ENCODE data around the gene CCSER1.

The CCSER1 gene

GRCh38 chr4:90146306-90146705 lies 19.1 kb downstream of the CCSER1 start:
- Histone ChIP-seq H3K27me3 (ENCODE audit: control insufficient read depth, low read length) (no peaks in the 10 kb centered on the region), H3K4me2 (ENCODE audit: low read length) (no peak overlapping the region), H3K9me2 (replicated peaks; ENCODE audit: control insufficient read depth, low read length) (no peaks in the 10 kb centered on the region; the same call in 1 of the 2 replicates), H3K36me3 (ENCODE audit: control insufficient read depth, low read length) (no peaks in the 10 kb centered on the region), H3K4me3 (ENCODE audit: low read length) (no peak overlapping the region), H3K9me3 (ENCODE audit: control insufficient read depth, insufficient read depth, low read length) (no peaks in the 10 kb centered on the region), H3K79me2 (ENCODE audit: control insufficient read depth, low read length) (no peaks in the 10 kb centered on the region), H3F3A (ENCODE audit: control insufficient read depth, insufficient read depth) (no peaks in the 10 kb centered on the region), H3K27ac (ENCODE audit: low read depth, low read length) (no peak overlapping the region), H4K20me1 (ENCODE audit: control insufficient read depth, insufficient read depth, low read depth, low read length) (no peaks in the 10 kb centered on the region), H3K4me1 (ENCODE audit: control insufficient read depth, low read length) (no peaks in the 10 kb centered on the region)
- TF ChIP-seq EZH2phosphoT487 (IDR thresholded peaks at IDR 0.05; ENCODE audit: borderline replicate concordance, low read length) (no peak), CTCF (IDR thresholded peaks at IDR 0.05; ENCODE audit: low read depth, low read length, poor library complexity, severe bottlenecking) (no peak)

GRCh38 chr4:90148574-90149148 lies 21.5 kb downstream of the CCSER1 start:
- no peaks in the 10 kb centered on the region for H3K9me3 ChIP-seq (ENCODE audit: control insufficient read depth, insufficient read depth, low read length)
- H3K36me3 ChIP-seq (ENCODE audit: control insufficient read depth, low read length): no peaks in the 10 kb centered on the region
- H3K27ac ChIP-seq (ENCODE audit: low read depth, low read length): no peak overlapping the region

GRCh38 chr4:90152024-90152423 lies 24.8 kb downstream of the CCSER1 start:
- no peaks in the 10 kb centered on the region for H4K20me1 ChIP-seq (ENCODE audit: control insufficient read depth, insufficient read depth, low read depth, low read length)
- H3K4me3 ChIP-seq (ENCODE audit: low read length): no peak overlapping the region
- no peaks in the 10 kb centered on the region for H3K36me3 ChIP-seq (ENCODE audit: control insufficient read depth, low read length)
- no peaks in the 10 kb centered on the region for H3K4me1 ChIP-seq (ENCODE audit: control insufficient read depth, low read length)
- H3F3A ChIP-seq (ENCODE audit: control insufficient read depth, insufficient read depth): no peaks in the 10 kb centered on the region
- H3K4me2 ChIP-seq (ENCODE audit: low read length): no peak overlapping the region
- H3K9me2 ChIP-seq (replicated peaks; ENCODE audit: control insufficient read depth, low read length): no peaks in the 10 kb centered on the region; the same call in 1 of the 2 replicates
- no peaks in the 10 kb centered on the region for H3K79me2 ChIP-seq (ENCODE audit: control insufficient read depth, low read length)
- no peaks in the 10 kb centered on the region for H3K27me3 ChIP-seq (ENCODE audit: control insufficient read depth, low read length)
- no peaks in the 10 kb centered on the region for H3K9me3 ChIP-seq (ENCODE audit: control insufficient read depth, insufficient read depth, low read length)
- TF ChIP-seq EZH2phosphoT487 (IDR thresholded peaks at IDR 0.05; ENCODE audit: borderline replicate concordance, low read length) (no peak), CTCF (IDR thresholded peaks at IDR 0.05; ENCODE audit: low read depth, low read length, poor library complexity, severe bottlenecking) (no peak)
- H3K27ac ChIP-seq (ENCODE audit: low read depth, low read length): no peak overlapping the region

More at GRCh38 chr4:90148574-90149148, 21.5 kb downstream of the CCSER1 start:
- Histone ChIP-seq H3K9me2 (replicated peaks; ENCODE audit: control insufficient read depth, low read length) (no peaks in the 10 kb centered on the region; the same call in 1 of the 2 replicates), H3K27me3 (ENCODE audit: control insufficient read depth, low read length) (no peaks in the 10 kb centered on the region), H3K4me2 (ENCODE audit: low read length) (no peak overlapping the region), H3K4me1 (ENCODE audit: control insufficient read depth, low read length) (no peaks in the 10 kb centered on the region), H3K79me2 (ENCODE audit: control insufficient read depth, low read length) (no peaks in the 10 kb centered on the region), H3K4me3 (ENCODE audit: low read length) (no peak overlapping the region), H4K20me1 (ENCODE audit: control insufficient read depth, insufficient read depth, low read depth, low read length) (no peaks in the 10 kb centered on the region), H3F3A (ENCODE audit: control insufficient read depth, insufficient read depth) (no peaks in the 10 kb centered on the region)
- TF ChIP-seq CTCF (IDR thresholded peaks at IDR 0.05; ENCODE audit: low read depth, low read length, poor library complexity, severe bottlenecking): no peak
- no peak for TF ChIP-seq EZH2phosphoT487 (IDR thresholded peaks at IDR 0.05; ENCODE audit: borderline replicate concordance, low read length)
